Vagina (tissue), 2 donors: Measurements from ENCODE around the gene CGB1. TPM values are rescaled to one million over a fixed set of nuclear protein-coding genes. Genes with fewer than 3 reads are reported as not detected.

Source experiments
- DNase-seq, 2 donors: peaks; one replicate each; pipeline ENCODE4 v3.0.0-alpha.2; 2017; ENCODE audit errors: extremely low spot score in 2 of 2
- H3K27ac ChIP-seq: fragments of 200-600 bp; sonication (generic); one replicate; pipeline ENCODE4 v1.5.1; 2019
- H3K27me3 ChIP-seq: fragments of 200-600 bp; sonication (generic); one replicate; pipeline ENCODE4 v1.5.1; 2019
- H3K36me3 ChIP-seq, 2 donors: fragments of 200-600 bp; sonication (generic); one replicate each; pipeline ENCODE4 v1.5.1; 2017 to 2019
- H3K4me1 ChIP-seq: fragments of 200-600 bp; sonication (generic); one replicate; pipeline ENCODE4 v1.5.1; 2019
- H3K4me3 ChIP-seq, 2 donors: fragments of 200-600 bp; sonication (generic); 1 replicate in 1 of 2; 2 replicates in 1 of 2; pipeline ENCODE4 v1.5.1; 2016 to 2019
- H3K9me3 ChIP-seq: fragments of 200-600 bp; sonication (generic); one replicate; pipeline ENCODE4 v1.5.1; 2019
- CTCF ChIP-seq, 3 experiments: fragments of 450-650 bp in 2 of 3; fragments of 200-600 bp in 1 of 3; sonication (generic) in 1 of 3; IDR thresholded peaks; one replicate each; pipeline ENCODE4 v1.5.1; 2017 to 2019; ENCODE audit warnings: antibody characterized with exemption in 3 of 3, mild to moderate bottlenecking in 2 of 3, moderate library complexity in 2 of 3
- POLR2A ChIP-seq, 2 donors: fragments of 450-650 bp; IDR thresholded peaks; one replicate each; pipeline ENCODE4 v1.6.1; 2017; ENCODE audit warnings: antibody characterized with exemption in 2 of 2, mild to moderate bottlenecking in 2 of 2, moderate library complexity in 2 of 2
- POLR2AphosphoS5 ChIP-seq, 2 donors: sonication (generic); formaldehyde crosslinking; IDR thresholded peaks; one replicate each; pipeline ENCODE4 v1.9.0; 2017; ENCODE audit warnings: antibody characterized with exemption in 2 of 2, mild to moderate bottlenecking in 2 of 2, low read depth in 1 of 2; ENCODE audit not compliant: insufficient read depth in 1 of 2
- intact Hi-C: fragments of 100-400 bp; cut with DNase I; formaldehyde crosslinking; loops from one replicate; pipeline ENCODE4 v1.15.1; 2023
- total RNA-seq: library from RNA; depleted of rRNA; stranded (reverse); fragments of >200 nt; gene quantifications from one replicate; pipeline ENCODE4 v1.2.3, GENCODE V29; 2016

CGB1 gene
- total RNA-seq, 1 donor from 2014 or later: not detected

GRCh38 chr19:49014123-49014869 is 22.4 kb downstream of the CGB1 start:
- Histone ChIP-seq H3K4me3 (no peak overlapping the region), H3K4me1 (peaks cover 20% of the 10 kb centered on the region), H3K36me3 (peaks cover 0 to 45% of the 10 kb centered on the region in 2 donors), H3K27me3 (peaks cover 2% of the 10 kb centered on the region), H3K9me3 (no peaks in the 10 kb centered on the region), H3K27ac (no peak overlapping the region)
- no peak for DNase-seq
- intact Hi-C loops: no loop called here
- TF ChIP-seq POLR2A (IDR thresholded peaks at IDR 0.05) (no peak), POLR2AphosphoS5 (IDR thresholded peaks at IDR 0.05; ENCODE audit: insufficient read depth in 1 of 2, low read depth in 1 of 2) (no peak), CTCF (IDR thresholded peaks at IDR 0.05) (no peak)

GRCh38 chr19:49011194-49011593 is 25.5 kb downstream of the CGB1 start:
- Histone ChIP-seq H3K27ac (no peak overlapping the region), H3K9me3 (no peaks in the 10 kb centered on the region), H3K36me3 (peaks cover 0 to 63% of the 10 kb centered on the region in 2 donors), H3K4me1 (no peaks in the 10 kb centered on the region), H3K27me3 (no peaks in the 10 kb centered on the region), H3K4me3 (no peak overlapping the region)
- TF ChIP-seq POLR2AphosphoS5 (IDR thresholded peaks at IDR 0.05; ENCODE audit: insufficient read depth in 1 of 2, low read depth in 1 of 2): no peak
- no peak for TF ChIP-seq CTCF (IDR thresholded peaks at IDR 0.05)
- no peak for TF ChIP-seq POLR2A (IDR thresholded peaks at IDR 0.05)
- intact Hi-C loops: no loop called here
- no peak for DNase-seq

GRCh38 chr19:49010453-49010852 is 26.2 kb downstream of the CGB1 start:
- Histone ChIP-seq H3K36me3 (peaks cover 0 to 68% of the 10 kb centered on the region in 2 donors), H3K27me3 (no peaks in the 10 kb centered on the region), H3K9me3 (no peaks in the 10 kb centered on the region), H3K4me1 (no peaks in the 10 kb centered on the region), H3K4me3 (no peak overlapping the region), H3K27ac (no peak overlapping the region)
- intact Hi-C loops: no loop called here
- TF ChIP-seq CTCF (IDR thresholded peaks at IDR 0.05) (no peak), POLR2AphosphoS5 (IDR thresholded peaks at IDR 0.05; ENCODE audit: insufficient read depth in 1 of 2, low read depth in 1 of 2) (no peak), POLR2A (IDR thresholded peaks at IDR 0.05) (no peak)
- DNase-seq: no peak

GRCh38 chr19:49009828-49010227 is 26.9 kb downstream of the CGB1 start:
- H3K27ac ChIP-seq: no peak overlapping the region
- H3K9me3 ChIP-seq: no peaks in the 10 kb centered on the region
- intact Hi-C loops: no loop called here
- no peaks in the 10 kb centered on the region for H3K27me3 ChIP-seq
- no peaks in the 10 kb centered on the region for H3K4me1 ChIP-seq
- no peak overlapping the region for H3K4me3 ChIP-seq
- H3K36me3 ChIP-seq: peaks cover 0 to 68% of the 10 kb centered on the region in 2 donors
- DNase-seq: no peak
- TF ChIP-seq POLR2AphosphoS5 (IDR thresholded peaks at IDR 0.05; ENCODE audit: insufficient read depth in 1 of 2, low read depth in 1 of 2): no peak
- no peak for TF ChIP-seq CTCF (IDR thresholded peaks at IDR 0.05)
- no peak for TF ChIP-seq POLR2A (IDR thresholded peaks at IDR 0.05)

- H3K9me3 ChIP-seq: no peaks in the 10 kb centered on the region
- no peak overlapping the region for H3K27ac ChIP-seq
- DNase-seq: no peak
- H3K4me3 ChIP-seq: no peak overlapping the region
- H3K36me3 ChIP-seq: peaks cover 6 to 77% of the 10 kb centered on the region in 2 donors
- TF ChIP-seq POLR2AphosphoS5 (IDR thresholded peaks at IDR 0.05; ENCODE audit: insufficient read depth in 1 of 2, low read depth in 1 of 2): no peak
- TF ChIP-seq POLR2A (IDR thresholded peaks at IDR 0.05): no peak
- no peak for TF ChIP-seq CTCF (IDR thresholded peaks at IDR 0.05)
- H3K27me3 ChIP-seq: no peaks in the 10 kb centered on the region
- intact Hi-C loops: no loop called here
- H3K4me1 ChIP-seq: no peaks in the 10 kb centered on the region
Observed at GRCh38 chr19:49006905-49007304, 29.8 kb downstream of the CGB1 start.
